GM23338 (cell line): ENCODE results near the gene S100A5. TPM values are rescaled to one million over a fixed set of nuclear protein-coding genes. Genes with fewer than 3 reads are reported as not detected.

Experiments used
- ATAC-seq: fragments of 200-7000 bp; cut with Tn5 transposase; 3 replicates; pipeline ENCODE4 v1.9.1; 2020
- DNase-seq: peaks from one replicate; pipeline ENCODE4 v3.0.0-alpha.2; 2015; ENCODE audit warnings: low spot score
- H2AFZ ChIP-seq: fragments of 200-600 bp; sonication (generic); 2 replicates; pipeline ENCODE4 v1.8.0; 2016; ENCODE audit warnings: antibody characterized with exemption, mild to moderate bottlenecking, moderate library complexity
- H3F3A ChIP-seq: fragments of 200-600 bp; sonication (generic); replicated peaks from 2 replicates; pipeline ENCODE4 v1.8.0; 2017; ENCODE audit warnings: antibody characterized with exemption, mixed run types, low read depth
- H3K27ac ChIP-seq: fragments of 200-600 bp; sonication (generic); 2 replicates; pipeline ENCODE4 v1.6.1; 2016; ENCODE audit warnings: low read depth
- H3K27me3 ChIP-seq: fragments of 200-600 bp; sonication (generic); 2 replicates; pipeline ENCODE4 v1.8.0; 2016; ENCODE audit warnings: mild to moderate bottlenecking, mixed run types, moderate library complexity; ENCODE audit not compliant: insufficient read depth
- H3K36me3 ChIP-seq: fragments of 200-600 bp; sonication (generic); 2 replicates; pipeline ENCODE4 v1.8.0; 2016; ENCODE audit warnings: mild to moderate bottlenecking; ENCODE audit not compliant: insufficient read depth
- H3K4me1 ChIP-seq: fragments of 200-600 bp; sonication (generic); 2 replicates; pipeline ENCODE4 v1.8.0; 2016; ENCODE audit warnings: mild to moderate bottlenecking, moderate library complexity; ENCODE audit not compliant: insufficient read depth
- H3K4me2 ChIP-seq: fragments of 200-600 bp; sonication (generic); 2 replicates; pipeline ENCODE4 v1.7.1; 2017; ENCODE audit warnings: mixed run types
- H3K4me3 ChIP-seq: fragments of 200-600 bp; sonication (generic); 2 replicates; pipeline ENCODE4 v1.6.1; 2016; ENCODE audit warnings: mixed run types
- H3K79me2 ChIP-seq: fragments of 200-600 bp; sonication (generic); replicated peaks from 2 replicates; pipeline ENCODE4 v1.8.0; 2017; ENCODE audit warnings: mild to moderate bottlenecking; ENCODE audit not compliant: insufficient read depth
- H3K9me2 ChIP-seq: fragments of 200-600 bp; sonication (generic); 2 replicates; pipeline ENCODE4 v1.8.0; 2017; ENCODE audit not compliant: insufficient read depth
- H4K20me1 ChIP-seq: fragments of 200-600 bp; sonication (generic); replicated peaks from 2 replicates; pipeline ENCODE4 v1.8.0; 2017; ENCODE audit warnings: mild to moderate bottlenecking; ENCODE audit not compliant: insufficient read depth
- H3K27ac Mint-ChIP-seq: 2 replicates; pipeline ENCODE4 v1.8.0; 2020; ENCODE audit warnings: inconsistent platforms, mild to moderate bottlenecking, moderate library complexity, mixed read lengths
- H3K27me3 Mint-ChIP-seq: 3 replicates; pipeline ENCODE4 v1.8.0; 2022; ENCODE audit warnings: low read depth, mild to moderate bottlenecking, moderate library complexity, mixed read lengths, inconsistent platforms; ENCODE audit not compliant: insufficient read depth, poor library complexity
- H3K36me3 Mint-ChIP-seq: 3 replicates; pipeline ENCODE4 v1.8.0; 2021; ENCODE audit warnings: low read depth, mild to moderate bottlenecking, inconsistent platforms, moderate library complexity, mixed read lengths
- H3K4me1 Mint-ChIP-seq: 3 replicates; pipeline ENCODE4 v1.8.0; 2020; ENCODE audit warnings: mild to moderate bottlenecking, inconsistent platforms, mixed read lengths
- H3K4me3 Mint-ChIP-seq: 3 replicates; pipeline ENCODE4 v1.8.0; 2021; ENCODE audit warnings: moderate library complexity, mild to moderate bottlenecking, inconsistent platforms, mixed read lengths
- H3K9me3 Mint-ChIP-seq: 3 replicates; pipeline ENCODE4 v1.8.0; 2020; ENCODE audit warnings: moderate library complexity, mild to moderate bottlenecking, inconsistent platforms, mixed read lengths
- CREB1 ChIP-seq: fragments of 250-450 bp; sonication (Bioruptor Pico); IDR thresholded peaks from 2 replicates; pipeline ENCODE4 v1.5.0; 2020; ENCODE audit warnings: low read depth, mild to moderate bottlenecking, moderate library complexity
- EZH2 ChIP-seq: fragments of 200-600 bp; sonication (generic); IDR thresholded peaks from one replicate; pipeline ENCODE4 v1.8.0; 2017; ENCODE audit warnings: antibody characterized with exemption, mild to moderate bottlenecking, low read depth; ENCODE audit not compliant: unreplicated experiment
- EZH2phosphoT487 ChIP-seq: fragments of 200-600 bp; sonication (generic); IDR thresholded peaks from one replicate; pipeline ENCODE4 v1.8.1; 2018; ENCODE audit warnings: antibody characterized with exemption; ENCODE audit not compliant: unreplicated experiment
- JUNB ChIP-seq: IDR thresholded peaks from one replicate; pipeline ENCODE4 v1.6.1; 2016; ENCODE audit warnings: antibody characterized with exemption; ENCODE audit not compliant: unreplicated experiment
- NANOG ChIP-seq: IDR thresholded peaks from 2 replicates; pipeline ENCODE4 v1.6.1; 2016; ENCODE audit warnings: antibody characterized with exemption, borderline replicate concordance
- POLR2AphosphoS5 ChIP-seq: IDR thresholded peaks from 2 replicates; pipeline ENCODE4 v1.6.1; 2016; ENCODE audit warnings: antibody characterized with exemption, low read depth
- STAT1 ChIP-seq: IDR thresholded peaks from one replicate; pipeline ENCODE4 v1.6.1; 2016; ENCODE audit warnings: antibody characterized with exemption; ENCODE audit not compliant: unreplicated experiment
- ZNF114 ChIP-seq: fragments of 250-450 bp; sonication (Bioruptor Pico); IDR thresholded peaks from 2 replicates; pipeline ENCODE4 v1.5.0; 2020; ENCODE audit warnings: mild to moderate bottlenecking, moderate library complexity
- ZNF331 ChIP-seq: fragments of 250-450 bp; sonication (Bioruptor Pico); IDR thresholded peaks from 2 replicates; pipeline ENCODE4 v1.5.0; 2020; ENCODE audit warnings: low read depth, mild to moderate bottlenecking, moderate library complexity
- polyA plus RNA-seq: library from polyadenylated mRNA; unstranded; fragments of >200 nt; fragmentation: Nextera tagmentation; extraction: Ambion mirVana; gene quantifications from 2 replicates; pipeline ENCODE4 v1.2.1, GENCODE V29; 2016
- total RNA-seq: library from RNA; depleted of rRNA; stranded (reverse); fragments of >200 nt; shearing (Covaris generic); gene quantifications from 2 replicates; pipeline ENCODE4 v1.2.3, GENCODE V29; 2014
- TF ChIP-seq, protein P1 (sequence below), 2 experiments: fragments of 200-600 bp in 1 of 2; sonication (generic) in 1 of 2; conservative IDR thresholded peaks; 2 replicates each; pipeline versions ENCODE4 v1.5.1 to v1.6.1; 2016 to 2017; ENCODE audit warnings: antibody characterized with exemption in 2 of 2, low read depth in 2 of 2, mild to moderate bottlenecking in 2 of 2, moderate library complexity in 1 of 2
- TF ChIP-seq, protein P2 (sequence below): fragments of 250-450 bp; sonication (Bioruptor Pico); IDR thresholded peaks from 2 replicates; pipeline ENCODE4 v1.5.0; 2020; ENCODE audit warnings: mild to moderate bottlenecking, moderate library complexity
- TF ChIP-seq, protein P3 (sequence below): IDR thresholded peaks from one replicate; pipeline ENCODE4 v1.6.1; 2018; ENCODE audit warnings: antibody characterized with exemption; ENCODE audit not compliant: unreplicated experiment
- TF ChIP-seq, protein P4 (sequence below): IDR thresholded peaks from 2 replicates; pipeline ENCODE4 v1.6.1; 2016; ENCODE audit warnings: antibody characterized with exemption

S100A5 gene
- total and polyA plus RNA-seq, 2 experiments from 2014 or later: 0.47 TPM; not detected in 1

DNA sequence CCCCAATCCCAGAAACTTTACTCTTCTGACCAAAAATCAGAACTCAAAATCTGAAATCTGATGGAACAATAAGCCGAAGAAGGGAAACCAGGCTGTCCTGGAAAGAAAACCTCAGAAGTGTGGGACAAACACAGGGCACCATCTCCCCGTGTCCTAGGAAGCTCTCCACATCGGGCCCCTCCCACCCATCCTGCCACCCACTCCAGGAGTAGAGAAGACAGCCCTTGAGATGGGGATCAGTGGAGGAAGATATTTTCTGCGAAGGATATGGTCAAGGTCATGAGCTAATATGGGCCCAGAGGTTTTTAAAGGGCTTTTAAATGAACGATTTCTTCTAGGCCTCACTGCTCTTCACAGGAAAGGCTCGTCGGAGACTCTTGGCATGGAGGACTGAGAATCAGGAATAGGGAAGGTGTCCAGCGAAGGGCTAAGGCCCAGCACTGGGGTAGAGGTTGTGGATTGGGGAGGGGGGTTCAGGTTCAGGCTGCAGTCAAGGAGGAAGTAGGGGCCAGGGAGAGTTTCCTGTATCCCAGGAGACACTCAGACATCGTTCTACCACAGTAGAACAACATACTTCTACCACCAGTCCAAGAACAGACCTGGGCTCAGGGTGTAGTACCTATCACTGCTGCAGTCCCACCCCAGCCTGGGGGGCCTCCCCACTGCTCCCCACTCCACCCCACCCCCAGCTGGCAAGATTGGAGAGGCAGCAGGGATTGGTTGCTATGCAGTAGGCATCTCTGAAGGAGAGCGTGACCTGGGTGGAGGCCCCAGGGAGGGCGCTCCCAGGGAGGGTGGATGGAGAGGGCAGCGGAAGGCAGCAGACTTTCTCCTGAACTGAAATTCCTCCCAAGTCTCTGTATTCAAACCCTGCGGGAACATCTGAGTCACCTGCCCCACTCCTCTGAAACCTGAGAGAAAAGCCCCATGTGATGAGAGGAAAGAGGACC is 1.2 kb upstream of the S100A5 start:
- Mint-ChIP-seq H3K36me3 (no peaks in the 10 kb centered on the region), H3K27me3 (peaks cover 18% of the 10 kb centered on the region), H3K9me3 (no peaks in the 10 kb centered on the region; the same call in 2 of the 3 replicates), H3K4me1 (peaks cover 33% of the 10 kb centered on the region), H3K27ac (no peak overlapping the region), H3K4me3 (no peak overlapping the region)
- no peak overlapping the region for H3K27ac ChIP-seq
- H4K20me1 ChIP-seq: no peaks in the 10 kb centered on the region
- TF ChIP-seq, protein P1, sequence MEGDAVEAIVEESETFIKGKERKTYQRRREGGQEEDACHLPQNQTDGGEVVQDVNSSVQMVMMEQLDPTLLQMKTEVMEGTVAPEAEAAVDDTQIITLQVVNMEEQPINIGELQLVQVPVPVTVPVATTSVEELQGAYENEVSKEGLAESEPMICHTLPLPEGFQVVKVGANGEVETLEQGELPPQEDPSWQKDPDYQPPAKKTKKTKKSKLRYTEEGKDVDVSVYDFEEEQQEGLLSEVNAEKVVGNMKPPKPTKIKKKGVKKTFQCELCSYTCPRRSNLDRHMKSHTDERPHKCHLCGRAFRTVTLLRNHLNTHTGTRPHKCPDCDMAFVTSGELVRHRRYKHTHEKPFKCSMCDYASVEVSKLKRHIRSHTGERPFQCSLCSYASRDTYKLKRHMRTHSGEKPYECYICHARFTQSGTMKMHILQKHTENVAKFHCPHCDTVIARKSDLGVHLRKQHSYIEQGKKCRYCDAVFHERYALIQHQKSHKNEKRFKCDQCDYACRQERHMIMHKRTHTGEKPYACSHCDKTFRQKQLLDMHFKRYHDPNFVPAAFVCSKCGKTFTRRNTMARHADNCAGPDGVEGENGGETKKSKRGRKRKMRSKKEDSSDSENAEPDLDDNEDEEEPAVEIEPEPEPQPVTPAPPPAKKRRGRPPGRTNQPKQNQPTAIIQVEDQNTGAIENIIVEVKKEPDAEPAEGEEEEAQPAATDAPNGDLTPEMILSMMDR (conservative IDR thresholded peaks at IDR 0.05; ENCODE audit: low read depth in 2 of 2): no peak
- TF ChIP-seq ZNF114 (CRISPR knock-in tag): no peak
- TF ChIP-seq, protein P2, sequence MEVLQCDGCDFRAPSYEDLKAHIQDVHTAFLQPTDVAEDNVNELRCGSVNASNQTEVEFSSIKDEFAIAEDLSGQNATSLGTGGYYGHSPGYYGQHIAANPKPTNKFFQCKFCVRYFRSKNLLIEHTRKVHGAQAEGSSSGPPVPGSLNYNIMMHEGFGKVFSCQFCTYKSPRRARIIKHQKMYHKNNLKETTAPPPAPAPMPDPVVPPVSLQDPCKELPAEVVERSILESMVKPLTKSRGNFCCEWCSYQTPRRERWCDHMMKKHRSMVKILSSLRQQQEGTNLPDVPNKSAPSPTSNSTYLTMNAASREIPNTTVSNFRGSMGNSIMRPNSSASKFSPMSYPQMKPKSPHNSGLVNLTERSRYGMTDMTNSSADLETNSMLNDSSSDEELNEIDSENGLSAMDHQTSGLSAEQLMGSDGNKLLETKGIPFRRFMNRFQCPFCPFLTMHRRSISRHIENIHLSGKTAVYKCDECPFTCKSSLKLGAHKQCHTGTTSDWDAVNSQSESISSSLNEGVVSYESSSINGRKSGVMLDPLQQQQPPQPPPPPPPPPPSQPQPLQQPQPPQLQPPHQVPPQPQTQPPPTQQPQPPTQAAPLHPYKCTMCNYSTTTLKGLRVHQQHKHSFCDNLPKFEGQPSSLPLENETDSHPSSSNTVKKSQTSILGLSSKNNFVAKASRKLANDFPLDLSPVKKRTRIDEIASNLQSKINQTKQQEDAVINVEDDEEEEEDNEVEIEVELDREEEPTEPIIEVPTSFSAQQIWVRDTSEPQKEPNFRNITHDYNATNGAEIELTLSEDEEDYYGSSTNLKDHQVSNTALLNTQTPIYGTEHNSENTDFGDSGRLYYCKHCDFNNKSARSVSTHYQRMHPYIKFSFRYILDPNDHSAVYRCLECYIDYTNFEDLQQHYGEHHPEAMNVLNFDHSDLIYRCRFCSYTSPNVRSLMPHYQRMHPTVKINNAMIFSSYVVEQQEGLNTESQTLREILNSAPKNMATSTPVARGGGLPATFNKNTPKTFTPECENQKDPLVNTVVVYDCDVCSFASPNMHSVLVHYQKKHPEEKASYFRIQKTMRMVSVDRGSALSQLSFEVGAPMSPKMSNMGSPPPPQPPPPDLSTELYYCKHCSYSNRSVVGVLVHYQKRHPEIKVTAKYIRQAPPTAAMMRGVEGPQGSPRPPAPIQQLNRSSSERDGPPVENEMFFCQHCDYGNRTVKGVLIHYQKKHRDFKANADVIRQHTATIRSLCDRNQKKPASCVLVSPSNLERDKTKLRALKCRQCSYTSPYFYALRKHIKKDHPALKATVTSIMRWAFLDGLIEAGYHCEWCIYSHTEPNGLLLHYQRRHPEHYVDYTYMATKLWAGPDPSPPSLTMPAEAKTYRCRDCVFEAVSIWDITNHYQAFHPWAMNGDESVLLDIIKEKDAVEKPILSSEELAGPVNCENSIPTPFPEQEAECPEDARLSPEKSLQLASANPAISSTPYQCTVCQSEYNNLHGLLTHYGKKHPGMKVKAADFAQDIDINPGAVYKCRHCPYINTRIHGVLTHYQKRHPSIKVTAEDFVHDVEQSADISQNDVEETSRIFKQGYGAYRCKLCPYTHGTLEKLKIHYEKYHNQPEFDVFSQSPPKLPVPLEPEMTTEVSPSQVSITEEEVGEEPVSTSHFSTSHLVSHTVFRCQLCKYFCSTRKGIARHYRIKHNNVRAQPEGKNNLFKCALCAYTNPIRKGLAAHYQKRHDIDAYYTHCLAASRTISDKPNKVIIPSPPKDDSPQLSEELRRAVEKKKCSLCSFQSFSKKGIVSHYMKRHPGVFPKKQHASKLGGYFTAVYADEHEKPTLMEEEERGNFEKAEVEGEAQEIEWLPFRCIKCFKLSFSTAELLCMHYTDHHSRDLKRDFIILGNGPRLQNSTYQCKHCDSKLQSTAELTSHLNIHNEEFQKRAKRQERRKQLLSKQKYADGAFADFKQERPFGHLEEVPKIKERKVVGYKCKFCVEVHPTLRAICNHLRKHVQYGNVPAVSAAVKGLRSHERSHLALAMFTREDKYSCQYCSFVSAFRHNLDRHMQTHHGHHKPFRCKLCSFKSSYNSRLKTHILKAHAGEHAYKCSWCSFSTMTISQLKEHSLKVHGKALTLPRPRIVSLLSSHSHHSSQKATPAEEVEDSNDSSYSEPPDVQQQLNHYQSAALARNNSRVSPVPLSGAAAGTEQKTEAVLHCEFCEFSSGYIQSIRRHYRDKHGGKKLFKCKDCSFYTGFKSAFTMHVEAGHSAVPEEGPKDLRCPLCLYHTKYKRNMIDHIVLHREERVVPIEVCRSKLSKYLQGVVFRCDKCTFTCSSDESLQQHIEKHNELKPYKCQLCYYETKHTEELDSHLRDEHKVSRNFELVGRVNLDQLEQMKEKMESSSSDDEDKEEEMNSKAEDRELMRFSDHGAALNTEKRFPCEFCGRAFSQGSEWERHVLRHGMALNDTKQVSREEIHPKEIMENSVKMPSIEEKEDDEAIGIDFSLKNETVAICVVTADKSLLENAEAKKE: no peak
- TF ChIP-seq CREB1 (CRISPR knock-in tag): no peak
- no peak for TF ChIP-seq JUNB
- TF ChIP-seq POLR2AphosphoS5: no peak
- TF ChIP-seq, protein P3, sequence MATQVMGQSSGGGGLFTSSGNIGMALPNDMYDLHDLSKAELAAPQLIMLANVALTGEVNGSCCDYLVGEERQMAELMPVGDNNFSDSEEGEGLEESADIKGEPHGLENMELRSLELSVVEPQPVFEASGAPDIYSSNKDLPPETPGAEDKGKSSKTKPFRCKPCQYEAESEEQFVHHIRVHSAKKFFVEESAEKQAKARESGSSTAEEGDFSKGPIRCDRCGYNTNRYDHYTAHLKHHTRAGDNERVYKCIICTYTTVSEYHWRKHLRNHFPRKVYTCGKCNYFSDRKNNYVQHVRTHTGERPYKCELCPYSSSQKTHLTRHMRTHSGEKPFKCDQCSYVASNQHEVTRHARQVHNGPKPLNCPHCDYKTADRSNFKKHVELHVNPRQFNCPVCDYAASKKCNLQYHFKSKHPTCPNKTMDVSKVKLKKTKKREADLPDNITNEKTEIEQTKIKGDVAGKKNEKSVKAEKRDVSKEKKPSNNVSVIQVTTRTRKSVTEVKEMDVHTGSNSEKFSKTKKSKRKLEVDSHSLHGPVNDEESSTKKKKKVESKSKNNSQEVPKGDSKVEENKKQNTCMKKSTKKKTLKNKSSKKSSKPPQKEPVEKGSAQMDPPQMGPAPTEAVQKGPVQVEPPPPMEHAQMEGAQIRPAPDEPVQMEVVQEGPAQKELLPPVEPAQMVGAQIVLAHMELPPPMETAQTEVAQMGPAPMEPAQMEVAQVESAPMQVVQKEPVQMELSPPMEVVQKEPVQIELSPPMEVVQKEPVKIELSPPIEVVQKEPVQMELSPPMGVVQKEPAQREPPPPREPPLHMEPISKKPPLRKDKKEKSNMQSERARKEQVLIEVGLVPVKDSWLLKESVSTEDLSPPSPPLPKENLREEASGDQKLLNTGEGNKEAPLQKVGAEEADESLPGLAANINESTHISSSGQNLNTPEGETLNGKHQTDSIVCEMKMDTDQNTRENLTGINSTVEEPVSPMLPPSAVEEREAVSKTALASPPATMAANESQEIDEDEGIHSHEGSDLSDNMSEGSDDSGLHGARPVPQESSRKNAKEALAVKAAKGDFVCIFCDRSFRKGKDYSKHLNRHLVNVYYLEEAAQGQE: no peak
- TF ChIP-seq ZNF331 (CRISPR knock-in tag): no peak
- TF ChIP-seq NANOG: no peak
- TF ChIP-seq EZH2phosphoT487: no peak
- TF ChIP-seq, protein P4, sequence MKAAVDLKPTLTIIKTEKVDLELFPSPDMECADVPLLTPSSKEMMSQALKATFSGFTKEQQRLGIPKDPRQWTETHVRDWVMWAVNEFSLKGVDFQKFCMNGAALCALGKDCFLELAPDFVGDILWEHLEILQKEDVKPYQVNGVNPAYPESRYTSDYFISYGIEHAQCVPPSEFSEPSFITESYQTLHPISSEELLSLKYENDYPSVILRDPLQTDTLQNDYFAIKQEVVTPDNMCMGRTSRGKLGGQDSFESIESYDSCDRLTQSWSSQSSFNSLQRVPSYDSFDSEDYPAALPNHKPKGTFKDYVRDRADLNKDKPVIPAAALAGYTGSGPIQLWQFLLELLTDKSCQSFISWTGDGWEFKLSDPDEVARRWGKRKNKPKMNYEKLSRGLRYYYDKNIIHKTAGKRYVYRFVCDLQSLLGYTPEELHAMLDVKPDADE: no peak
- TF ChIP-seq EZH2: no peak
- no peak for TF ChIP-seq STAT1
- DNase-seq (no peak), ATAC-seq (no peak)
- no peak overlapping the region for H2AFZ ChIP-seq
- H3K79me2 ChIP-seq: no peaks in the 10 kb centered on the region
- no peaks in the 10 kb centered on the region for H3K36me3 ChIP-seq
- H3K4me3 ChIP-seq: no peak overlapping the region
- H3K27me3 ChIP-seq: peaks cover 2% of the 10 kb centered on the region; the same call in 1 of the 2 replicates
- peaks cover 6% of the 10 kb centered on the region; the same call in 1 of the 2 replicates for H3K9me2 ChIP-seq
- no peak overlapping the region for H3K4me2 ChIP-seq
- peaks cover 4% of the 10 kb centered on the region; the same call in 1 of the 2 replicates for H3F3A ChIP-seq
- peaks cover 23% of the 10 kb centered on the region for H3K4me1 ChIP-seq
